Activated CD4-positive, CD25-positive, alpha-beta regulatory T cell treated with anti-CD3 and anti-CD28 coated beads, Interleukin-2, amount 50 U/mL, for 72 hours (primary cell): Measurements from ENCODE around the gene KCNK6.
"Not testable (repeated sequence)": the region's sequence is repeated elsewhere in the genome, so short reads cannot be mapped to it uniquely, and the experiment has no call there.

Experiments used
- DNase-seq: peaks from one replicate; pipeline ENCODE4 v3.0.0; 2021

Gene KCNK6

GRCh38 chr19:38326591-38326990 lies 6.9 kb downstream of the KCNK6 start:
- DNase-seq, result no peak

DNA sequence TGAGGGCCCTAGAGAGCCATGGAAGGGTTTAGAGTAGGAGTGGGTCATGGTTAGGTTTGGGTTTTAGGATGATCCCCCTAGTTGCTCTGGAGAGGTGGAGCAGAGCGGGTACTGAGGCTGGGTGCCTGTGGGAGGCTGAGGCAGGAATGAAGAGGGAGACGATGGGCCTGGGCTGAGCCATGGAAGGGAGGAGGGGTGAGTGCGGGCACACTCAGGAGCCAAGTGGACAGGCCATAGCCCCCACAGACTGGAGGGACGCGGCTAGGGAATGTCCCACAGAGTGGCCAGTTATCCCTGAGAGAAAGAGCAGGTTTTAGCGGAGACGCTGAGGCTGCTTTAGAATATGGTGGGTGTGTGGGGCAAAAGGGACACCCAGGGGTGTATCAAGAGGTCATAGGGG lies 10.0 kb downstream of the KCNK6 start:
- DNase-seq, result no peak

DNA sequence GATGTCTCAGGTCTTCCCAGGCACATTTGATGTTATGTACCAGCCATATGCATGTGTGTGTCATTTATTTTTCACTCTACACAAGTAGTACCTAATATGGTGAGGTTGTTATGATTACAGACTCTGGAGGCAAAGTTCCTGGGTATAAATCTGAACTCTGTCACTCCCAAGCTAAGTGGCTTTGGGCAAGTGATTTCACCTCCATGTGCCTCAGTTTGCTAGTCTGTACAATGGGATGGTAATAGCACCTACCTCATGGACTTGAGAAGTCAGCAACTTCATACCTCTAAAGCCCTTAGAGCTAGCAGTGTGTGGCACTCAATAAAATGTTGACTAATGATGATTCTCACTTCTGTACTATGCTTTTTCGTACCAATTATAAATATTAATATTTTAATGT lies 12.1 kb downstream of the KCNK6 start:
- DNase-seq, result no peak

DNA sequence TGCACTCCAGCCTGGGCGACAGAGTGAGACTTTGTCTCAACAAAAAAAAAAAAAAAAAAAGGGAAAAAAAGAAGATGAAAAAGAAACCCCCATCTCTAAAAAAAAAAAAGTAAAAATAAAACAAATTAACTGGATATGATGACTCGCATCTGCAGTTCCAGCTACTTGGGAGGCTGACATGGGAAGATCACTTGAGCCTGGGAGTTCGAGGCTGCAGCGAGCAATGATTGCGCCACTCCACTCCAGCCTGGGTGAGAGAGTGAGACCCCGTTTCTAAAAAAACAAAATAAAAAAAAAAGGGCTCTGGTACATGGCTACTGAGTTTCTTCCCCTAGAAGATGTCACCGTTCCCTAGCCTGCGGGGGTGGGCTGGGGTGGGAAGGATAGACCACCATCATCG lies 13.6 kb downstream of the KCNK6 start:
- no peak for DNase-seq

DNA sequence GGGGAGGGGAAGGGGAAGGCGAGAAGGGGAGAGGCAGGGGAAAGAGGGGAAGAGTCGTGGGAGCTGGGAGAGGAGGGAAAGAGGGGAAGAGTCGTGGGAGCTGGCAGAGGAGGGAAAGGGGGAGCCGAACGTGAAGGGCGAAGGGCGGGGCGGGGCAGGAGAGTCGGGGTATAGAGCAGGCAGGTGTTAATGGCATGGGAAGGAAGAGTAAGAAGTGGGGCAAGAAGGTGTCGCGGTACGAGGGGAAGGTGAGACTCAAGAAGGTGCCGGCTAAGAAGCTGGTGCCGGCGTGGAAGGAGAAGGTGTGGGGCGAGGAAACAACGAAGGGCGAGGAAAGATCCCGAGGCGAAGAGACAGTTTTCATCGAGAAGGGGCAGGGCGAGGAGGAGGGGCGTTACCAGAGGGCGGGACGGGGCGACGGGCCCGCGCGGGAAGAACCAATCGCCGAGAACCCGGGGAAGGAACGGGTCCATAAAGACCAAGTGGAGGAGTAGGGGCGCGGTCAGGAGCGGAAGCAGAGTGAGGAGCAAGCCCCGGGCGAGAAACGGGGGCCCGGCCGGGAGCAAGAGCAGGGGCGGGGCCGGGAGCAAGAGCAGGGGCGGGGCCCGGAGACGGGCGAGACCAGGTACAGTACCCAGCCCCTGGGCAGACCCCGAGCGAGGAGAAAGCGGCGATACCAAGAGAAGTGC lies 16.4 kb downstream of the KCNK6 start:
- DNase-seq, result peak; percentile 92

GRCh38 chr19:38336638-38337359 lies 17.2 kb downstream of the KCNK6 start:
- peak; percentile 95 for DNase-seq

- no peak for DNase-seq
These were observed 17.7 kb downstream of the KCNK6 start for GRCh38 chr19:38337360-38337653.

GRCh38 chr19:38339011-38339410 lies 19.4 kb downstream of the KCNK6 start:
- DNase-seq, result not testable (repeated sequence)

DNA sequence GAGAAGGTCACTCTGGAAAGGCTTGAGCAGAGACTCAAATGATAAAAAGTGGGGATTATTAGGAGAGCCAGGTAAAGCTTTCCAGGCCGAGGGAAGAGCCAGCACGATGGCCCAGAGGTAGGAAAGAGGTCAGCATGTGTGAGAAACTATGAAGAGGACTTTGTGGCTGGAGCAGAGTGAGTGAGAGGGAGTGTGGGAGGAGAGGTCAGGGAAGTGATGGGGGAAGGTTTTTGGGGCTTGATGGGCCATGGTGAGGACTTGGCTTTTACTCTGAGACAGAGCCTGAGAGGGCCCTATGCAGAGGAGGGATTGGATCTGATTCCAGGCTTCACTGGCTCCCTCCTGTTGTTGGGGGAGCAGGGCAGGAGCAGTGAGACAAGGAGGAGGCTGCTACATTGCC lies 21.3 kb downstream of the KCNK6 start:
- DNase-seq, result no peak

DNA sequence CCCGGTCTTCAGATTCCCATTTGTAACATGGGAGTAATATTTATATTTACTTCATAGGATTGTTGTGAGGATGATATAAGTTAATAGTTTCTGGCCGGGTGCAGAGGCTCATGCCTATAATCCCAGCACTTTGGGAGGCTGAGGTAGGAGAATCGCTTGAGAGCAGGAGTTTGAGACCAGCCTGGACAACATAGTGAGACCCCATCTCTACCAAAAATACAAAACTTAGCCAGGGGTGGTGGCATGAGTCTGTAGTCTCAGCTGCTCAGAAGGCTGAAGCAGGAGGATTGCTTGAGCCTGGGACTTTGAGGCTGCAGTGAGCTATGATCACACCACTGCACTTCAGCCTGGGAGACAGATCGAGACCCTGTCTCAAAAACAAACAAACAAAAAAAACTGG lies 27.2 kb downstream of the KCNK6 start:
- no peak for DNase-seq

DNA sequence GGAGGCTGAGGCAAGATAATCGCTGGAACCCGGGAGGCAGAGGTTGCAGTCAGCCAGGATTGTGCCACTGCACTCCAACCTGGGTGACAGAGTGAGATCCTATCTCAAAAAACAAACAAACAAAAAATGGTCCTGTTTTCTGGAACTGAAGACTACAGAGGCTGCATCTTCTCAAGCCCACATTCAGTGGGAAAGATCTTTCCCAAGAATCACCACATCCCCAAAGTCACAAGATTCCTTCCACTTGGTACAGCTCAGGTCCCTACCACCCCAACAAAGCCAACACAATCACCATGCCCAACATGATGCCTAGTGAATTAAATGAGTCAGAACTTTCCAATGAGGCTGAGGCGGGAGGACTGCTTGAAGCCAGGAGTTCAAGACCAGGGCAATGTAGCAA lies 31.2 kb downstream of the KCNK6 start:
- no peak for DNase-seq

DNA sequence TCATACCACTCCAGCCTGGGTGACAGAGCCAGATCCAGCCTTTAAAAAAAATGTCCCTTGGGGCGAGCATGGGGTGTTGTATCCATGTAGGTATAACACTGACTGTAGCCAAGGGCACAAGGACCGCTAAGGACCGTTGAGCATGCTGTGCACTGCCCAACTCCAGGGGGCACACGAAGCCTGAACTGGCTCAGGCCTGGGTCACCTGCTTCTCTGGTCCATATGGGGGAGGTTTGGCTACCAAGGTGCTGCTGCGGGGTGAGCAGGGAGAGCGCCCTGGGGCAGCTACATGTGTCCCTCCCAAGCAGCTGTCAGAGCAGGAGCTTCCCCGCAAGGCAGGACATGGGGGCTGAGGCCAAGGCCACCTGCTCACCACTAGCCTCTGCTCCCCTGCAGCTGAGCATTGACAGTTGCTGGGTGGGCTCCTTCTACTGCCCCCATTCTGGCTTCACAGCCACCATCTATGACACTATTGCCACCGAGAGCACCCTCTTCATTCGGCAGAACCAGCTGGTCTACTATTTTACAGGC lies 32.3 kb downstream of the KCNK6 start:
- no peak for DNase-seq

GRCh38 chr19:38352611-38353010 lies 33.0 kb downstream of the KCNK6 start:
- no peak for DNase-seq

DNA sequence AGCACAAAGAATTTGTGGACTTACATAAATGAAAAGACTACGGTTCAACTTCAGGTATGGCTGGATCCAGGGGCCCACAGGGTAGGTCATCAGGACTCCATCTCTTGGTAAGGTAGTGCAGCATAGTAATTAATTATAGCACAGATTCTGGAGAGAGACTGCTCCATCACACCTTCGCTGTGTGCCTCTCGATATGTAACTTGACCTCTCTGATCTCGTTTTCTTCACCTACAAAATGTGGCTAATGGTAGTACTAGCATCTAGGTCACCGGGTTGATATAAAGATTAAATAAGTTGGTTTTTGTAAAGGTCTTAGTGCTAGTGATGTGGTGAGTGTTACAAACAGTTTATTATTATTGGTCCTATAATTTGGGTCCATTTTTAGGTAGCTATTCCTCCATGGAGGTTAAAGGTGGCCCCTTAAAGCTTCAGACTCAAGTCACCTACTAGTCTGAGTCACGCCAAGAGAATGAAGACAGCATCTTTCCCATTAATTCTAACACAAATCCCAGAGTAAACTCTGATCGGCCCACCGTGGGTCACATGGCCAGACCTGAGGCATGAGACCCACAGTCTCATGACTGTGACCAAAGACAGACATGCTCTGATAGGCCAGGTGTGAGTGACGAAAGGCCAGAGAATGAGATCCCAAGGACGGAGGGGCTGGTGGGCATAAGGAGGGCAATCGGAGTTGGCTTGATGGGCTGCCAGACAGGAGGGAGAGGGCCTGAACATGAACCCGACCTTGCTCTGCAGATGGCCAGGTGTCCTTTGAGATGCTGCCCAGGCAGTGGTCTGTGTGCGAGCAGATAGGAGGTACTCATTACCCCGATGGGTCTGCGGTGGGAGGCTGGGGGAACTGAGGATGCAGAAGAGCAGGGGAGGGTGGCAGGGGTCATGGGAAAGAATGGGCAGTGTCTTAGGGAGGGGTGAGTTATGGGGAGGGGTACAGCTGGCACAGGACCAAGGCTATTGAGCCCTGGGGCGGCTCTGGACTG lies 36.4 kb downstream of the KCNK6 start:
- DNase-seq, result no peak

- DNase-seq, result no peak
These were observed 38.4 kb downstream of the KCNK6 start for GRCh38 chr19:38358071-38358470.

- no peak for DNase-seq
These were observed 39.8 kb downstream of the KCNK6 start for GRCh38 chr19:38359242-38360021.

GRCh38 chr19:38360351-38360750 lies 40.7 kb downstream of the KCNK6 start:
- no peak for DNase-seq

- DNase-seq, result no peak
These were observed 41.4 kb downstream of the KCNK6 start for GRCh38 chr19:38360839-38361631.

- DNase-seq, result peak; percentile 63
These were observed 42.0 kb downstream of the KCNK6 start for GRCh38 chr19:38361633-38362075.

- DNase-seq, result peak; percentile 80
These were observed 42.7 kb downstream of the KCNK6 start for GRCh38 chr19:38362076-38362945.
